Measurements from ENCODE around the gene MAP6. TPM values are rescaled to one million over a fixed set of nuclear protein-coding genes. Genes with fewer than 3 reads are reported as not detected.

Gene MAP6
- total RNA-seq, 1 donor from 2014 or later: 0.13 TPM

GRCh38 chr11:75570559-75571139 is 98.2 kb downstream of the MAP6 start:
- DNase-seq (ENCODE audit: low read depth, low spot score): no peak

- no peak for DNase-seq (ENCODE audit: low read depth, low spot score)
These were observed 100.1 kb downstream of the MAP6 start for GRCh38 chr11:75568616-75569219.

- DNase-seq (ENCODE audit: low read depth, low spot score): no peak
These were observed 100.9 kb downstream of the MAP6 start for GRCh38 chr11:75567971-75568370.

- no peak for DNase-seq (ENCODE audit: low read depth, low spot score)
These were observed 102.0 kb downstream of the MAP6 start for GRCh38 chr11:75566763-75567279.

GRCh38 chr11:75565916-75566762 is 102.7 kb downstream of the MAP6 start:
- DNase-seq (ENCODE audit: low read depth, low spot score): no peak

GRCh38 chr11:75565221-75565814 is 103.5 kb downstream of the MAP6 start:
- no peak for DNase-seq (ENCODE audit: low read depth, low spot score)

- peak; percentile 58 for DNase-seq (ENCODE audit: low read depth, low spot score)
These were observed 104.8 kb downstream of the MAP6 start for GRCh38 chr11:75563978-75564552.

- DNase-seq (ENCODE audit: low read depth, low spot score): no peak
These were observed 105.3 kb downstream of the MAP6 start for GRCh38 chr11:75563501-75563977.

- DNase-seq (ENCODE audit: low read depth, low spot score): peak; percentile 43
These were observed 105.9 kb downstream of the MAP6 start for GRCh38 chr11:75562836-75563484.

GRCh38 chr11:75562048-75562835 is 106.6 kb downstream of the MAP6 start, which contains the start of gene SERPINH1:
TSS of gene SERPINH1 (plus strand) at chr11:75562253. CDS start at chr11:75566350, 4,097 bp downstream.
- no peak for DNase-seq (ENCODE audit: low read depth, low spot score)

GRCh38 chr11:75561426-75562047 is 107.3 kb downstream of the MAP6 start:
- no peak for DNase-seq (ENCODE audit: low read depth, low spot score)

GRCh38 chr11:75560644-75561043 is 108.2 kb downstream of the MAP6 start:
- DNase-seq (ENCODE audit: low read depth, low spot score): no peak

- no peak for DNase-seq (ENCODE audit: low read depth, low spot score)
These were observed 109.6 kb downstream of the MAP6 start for GRCh38 chr11:75558939-75559843.

- no peak for DNase-seq (ENCODE audit: low read depth, low spot score)
These were observed 111.0 kb downstream of the MAP6 start for GRCh38 chr11:75557666-75558494.

GRCh38 chr11:75556275-75556674 is 112.6 kb downstream of the MAP6 start:
- no peak for DNase-seq (ENCODE audit: low read depth, low spot score)

- no peak for DNase-seq (ENCODE audit: low read depth, low spot score)
These were observed 113.6 kb downstream of the MAP6 start for GRCh38 chr11:75555079-75555811.

Measured in pulmonary artery endothelial cell (primary cell).